ENCODE data around the gene SSH3. TPM values are rescaled to one million over a fixed set of nuclear protein-coding genes. Genes with fewer than 3 reads are reported as not detected.

Gene SSH3
- total RNA-seq, 1 experiment from 2014 or later = 57.8 TPM

GRCh38 chr11:67253872-67254624, 49.3 kb upstream of the SSH3 start:
- H3K79me2 ChIP-seq (ENCODE audit: insufficient read depth, low read length) = peaks cover 16% of the 10 kb centered on the region; the same call in 1 of the 2 replicates
- RAD21 ChIA-PET (ENCODE audit: low non-redundant PET in 1 of 2, low total read pairs in 2 of 2, uncharacterized antibody in 2 of 2, unreplicated experiment in 2 of 2) = no interaction called here
- peaks cover 51 to 67% of the 10 kb centered on the region in 2 experiments for H3K36me3 ChIP-seq (ENCODE audit: control insufficient read depth in 1 of 2, insufficient read depth in 2 of 2, low read length in 2 of 2)
- H3K9me2 ChIP-seq (ENCODE audit: insufficient read depth) = no peaks in the 10 kb centered on the region
- H3K4me2 ChIP-seq (ENCODE audit: low read length) = no peak overlapping the region
- H3K27me3 ChIP-seq (ENCODE audit: insufficient read depth, low read length) = no peaks in the 10 kb centered on the region
- H3K9me3 ChIP-seq (ENCODE audit: control insufficient read depth in 1 of 2, insufficient read depth in 1 of 2, low read depth in 1 of 2, low read length in 2 of 2) = no peaks in the 10 kb centered on the region
- POLR2A ChIA-PET = interaction anchor here (0.8 kb wide), 1 partner anchor 14 kb away, joined by 4 read pairs; no protein-coding TSS in a partner anchor
- intact Hi-C loops (cut with micrococcal nuclease) = no loop called here
- TF ChIP-seq ATF3 (IDR thresholded peaks at IDR 0.05) (no peak), CBX3 (IDR thresholded peaks at IDR 0.05; ENCODE audit: low read depth) (no peak), ZFX (IDR thresholded peaks at IDR 0.05) (no peak), CEBPB (IDR thresholded peaks at IDR 0.05; ENCODE audit: low read depth) (no peak), SRF (IDR thresholded peaks at IDR 0.05; ENCODE audit: low read depth) (no peak), ZNF274 (IDR thresholded peaks at IDR 0.05; ENCODE audit: low read depth, low read length) (no peak), EZH2 (IDR thresholded peaks at IDR 0.05) (no peak), YY1 (IDR thresholded peaks at IDR 0.05; ENCODE audit: extremely low read depth, insufficient replicate concordance, low read depth, low read length) (no peak), MAX (IDR thresholded peaks at IDR 0.05) (no peak), SIN3A (IDR thresholded peaks at IDR 0.05; ENCODE audit: low read depth) (no peak)
- BruUV-seq (replicated peaks) = no TSS peak
- CTCF ChIA-PET = interaction anchor here (1.1 to 1.7 kb wide), 3 partner anchors 14 to 173 kb away, joined by 3 to 5 read pairs (median 3); no protein-coding TSS in a partner anchor
- no peak for ATAC-seq
- H3K4me3 ChIP-seq (replicated peaks in 1 of 2; ENCODE audit: low read depth in 1 of 2, low read length in 2 of 2) = no peak overlapping the region
- H2AFZ ChIP-seq (ENCODE audit: low read depth, low read length, poor library complexity, severe bottlenecking) = no peak overlapping the region
- no peak for DNase-seq (ENCODE audit: low read depth, low spot score)
- peaks cover 0 to 3% of the 10 kb centered on the region in 2 experiments; a peak in 1 of 4 replicates for H3K4me1 ChIP-seq (ENCODE audit: control insufficient read depth in 1 of 2, insufficient read depth in 2 of 2, low read length in 2 of 2)
- no peaks in the 10 kb centered on the region for H4K20me1 ChIP-seq (ENCODE audit: insufficient read depth)
- no peak overlapping the region for H3K27ac ChIP-seq (ENCODE audit: low read depth, low read length)
- H3K9ac ChIP-seq (ENCODE audit: low read length) = no peak overlapping the region

- Histone ChIP-seq H3K4me1 (ENCODE audit: control insufficient read depth in 1 of 2, insufficient read depth in 2 of 2, low read length in 2 of 2) (no peaks in the 10 kb centered on the region), H3K9me2 (ENCODE audit: insufficient read depth) (no peaks in the 10 kb centered on the region), H4K20me1 (ENCODE audit: insufficient read depth) (no peaks in the 10 kb centered on the region), H3K4me3 (replicated peaks in 1 of 2; ENCODE audit: low read depth in 1 of 2, low read length in 2 of 2) (no peak overlapping the region), H3K79me2 (ENCODE audit: insufficient read depth, low read length) (0 out of 2 replicates have a peak, but pooled peaks cover 11% of the 10 kb centered on the region), H3K36me3 (ENCODE audit: control insufficient read depth in 1 of 2, insufficient read depth in 2 of 2, low read length in 2 of 2) (peaks cover 47 to 59% of the 10 kb centered on the region in 2 experiments), H3K9me3 (ENCODE audit: control insufficient read depth in 1 of 2, insufficient read depth in 1 of 2, low read depth in 1 of 2, low read length in 2 of 2) (no peaks in the 10 kb centered on the region), H2AFZ (ENCODE audit: low read depth, low read length, poor library complexity, severe bottlenecking) (no peak overlapping the region), H3K27ac (ENCODE audit: low read depth, low read length) (no peak overlapping the region), H3K27me3 (ENCODE audit: insufficient read depth, low read length) (no peaks in the 10 kb centered on the region), H3K4me2 (ENCODE audit: low read length) (no peak overlapping the region), H3K9ac (ENCODE audit: low read length) (no peak overlapping the region)
- CTCF ChIA-PET = no interaction called here
- POLR2A ChIA-PET = no interaction called here
- ATAC-seq = no peak
- intact Hi-C loops (cut with micrococcal nuclease) = no loop called here
- RAD21 ChIA-PET (ENCODE audit: low non-redundant PET in 1 of 2, low total read pairs in 2 of 2, uncharacterized antibody in 2 of 2, unreplicated experiment in 2 of 2) = no interaction called here
- no peak for DNase-seq (ENCODE audit: low read depth, low spot score)
- no TSS peak for BruUV-seq (replicated peaks)
- no peak for TF ChIP-seq ZFX (IDR thresholded peaks at IDR 0.05)
- TF ChIP-seq YY1 (IDR thresholded peaks at IDR 0.05; ENCODE audit: extremely low read depth, insufficient replicate concordance, low read depth, low read length) = no peak
- TF ChIP-seq FOSL1 (IDR thresholded peaks at IDR 0.05; ENCODE audit: low read depth) = no peak
- no peak for TF ChIP-seq EZH2 (IDR thresholded peaks at IDR 0.05)
- no peak for TF ChIP-seq SRF (IDR thresholded peaks at IDR 0.05; ENCODE audit: low read depth)
- no peak for TF ChIP-seq SP1 (IDR thresholded peaks at IDR 0.05; ENCODE audit: low read depth)
- TF ChIP-seq REST (IDR thresholded peaks at IDR 0.05; ENCODE audit: low read depth) = no peak
- no peak for TF ChIP-seq CBX3 (IDR thresholded peaks at IDR 0.05; ENCODE audit: low read depth)
- TF ChIP-seq ATF3 (IDR thresholded peaks at IDR 0.05) = no peak
Observed at GRCh38 chr11:67254798-67255197, 48.5 kb upstream of the SSH3 start.

Data from HCT116 (cell line).